Hepatocyte (in vitro differentiated cells): ENCODE measurements around the gene IFNA5. TPM values are rescaled to one million over a fixed set of nuclear protein-coding genes. Genes with fewer than 3 reads are reported as not detected.

ENCODE experiments used
- DNase-seq: peaks from one replicate; pipeline ENCODE4 v3.0.0-alpha.2; 2016; ENCODE audit warnings: low spot score
- H2AFZ ChIP-seq: fragments of 200-600 bp; sonication (generic); 2 replicates; pipeline ENCODE4 v1.6.0; 2016; ENCODE audit warnings: antibody characterized with exemption, mild to moderate bottlenecking
- H3K27ac ChIP-seq: fragments of 200-600 bp; sonication (generic); 2 replicates; pipeline ENCODE4 v1.5.1; 2016; ENCODE audit warnings: mild to moderate bottlenecking
- H3K27me3 ChIP-seq: fragments of 200-600 bp; sonication (generic); 2 replicates; pipeline ENCODE4 v1.6.1; 2016
- H3K36me3 ChIP-seq: fragments of 200-600 bp; sonication (generic); replicated peaks from 2 replicates; pipeline ENCODE4 v1.5.1; 2016; ENCODE audit warnings: low read depth; ENCODE audit not compliant: insufficient read depth
- H3K4me1 ChIP-seq: fragments of 200-600 bp; sonication (generic); 2 replicates; pipeline ENCODE4 v1.5.1; 2016; ENCODE audit warnings: mild to moderate bottlenecking, moderate library complexity; ENCODE audit not compliant: insufficient read depth
- H3K4me2 ChIP-seq: fragments of 200-600 bp; sonication (generic); 2 replicates; pipeline ENCODE4 v1.6.0; 2016
- H3K4me3 ChIP-seq: fragments of 200-600 bp; sonication (generic); 2 replicates; pipeline ENCODE4 v1.5.1; 2016; ENCODE audit warnings: mild to moderate bottlenecking
- H3K79me2 ChIP-seq: fragments of 200-600 bp; sonication (generic); 2 replicates; pipeline ENCODE4 v1.6.0; 2017; ENCODE audit warnings: mild to moderate bottlenecking
- H3K9me2 ChIP-seq: fragments of 200-600 bp; sonication (generic); replicated peaks from 2 replicates; pipeline ENCODE4 v1.6.0; 2017; ENCODE audit warnings: mild to moderate bottlenecking; ENCODE audit not compliant: insufficient read depth
- H3K9me3 ChIP-seq: fragments of 200-600 bp; sonication (generic); 2 replicates; pipeline ENCODE4 v1.5.1; 2016; ENCODE audit warnings: low read depth, mild to moderate bottlenecking
- H4K20me1 ChIP-seq: fragments of 200-600 bp; sonication (generic); 2 replicates; pipeline ENCODE4 v1.6.0; 2016; ENCODE audit warnings: mild to moderate bottlenecking; ENCODE audit not compliant: insufficient read depth, poor library complexity, severe bottlenecking
- CTCF ChIP-seq: fragments of 200-600 bp; sonication (generic); IDR thresholded peaks from 2 replicates; pipeline ENCODE4 v1.5.1; 2016; ENCODE audit warnings: antibody characterized with exemption, mild to moderate bottlenecking; ENCODE audit not compliant: poor library complexity
- EZH2 ChIP-seq: fragments of 200-600 bp; sonication (generic); IDR thresholded peaks from 2 replicates; pipeline ENCODE4 v1.6.1; 2016; ENCODE audit warnings: antibody characterized with exemption, mild to moderate bottlenecking, borderline replicate concordance
- EZH2phosphoT487 ChIP-seq: fragments of 200-600 bp; sonication (generic); IDR thresholded peaks from one replicate; pipeline ENCODE4 v1.6.1; 2018; ENCODE audit warnings: antibody characterized with exemption, mild to moderate bottlenecking, low read depth, moderate library complexity; ENCODE audit not compliant: unreplicated experiment, severe bottlenecking
- WGBS: methylation state at CpG from one replicate; pipeline ENCODE4 v1.1.6; 2016; ENCODE audit warnings: low lambda C conversion rate; ENCODE audit errors: missing lambda C conversion rate; 5-methylcytosine and 5-hydroxymethylcytosine counted together
- polyA plus RNA-seq: library from polyadenylated mRNA; unstranded; fragments of >200 nt; fragmentation: Nextera tagmentation; extraction: Ambion mirVana; gene quantifications from 2 replicates; pipeline ENCODE4 v1.2.1, GENCODE V29; 2016
- total RNA-seq: library from RNA; depleted of rRNA; stranded (reverse); fragments of >200 nt; gene quantifications from 2 replicates; pipeline ENCODE4 v1.2.3, GENCODE V29; 2014

IFNA5 gene
- total and polyA plus RNA-seq, 2 experiments from 2014 or later = not detected

DNA sequence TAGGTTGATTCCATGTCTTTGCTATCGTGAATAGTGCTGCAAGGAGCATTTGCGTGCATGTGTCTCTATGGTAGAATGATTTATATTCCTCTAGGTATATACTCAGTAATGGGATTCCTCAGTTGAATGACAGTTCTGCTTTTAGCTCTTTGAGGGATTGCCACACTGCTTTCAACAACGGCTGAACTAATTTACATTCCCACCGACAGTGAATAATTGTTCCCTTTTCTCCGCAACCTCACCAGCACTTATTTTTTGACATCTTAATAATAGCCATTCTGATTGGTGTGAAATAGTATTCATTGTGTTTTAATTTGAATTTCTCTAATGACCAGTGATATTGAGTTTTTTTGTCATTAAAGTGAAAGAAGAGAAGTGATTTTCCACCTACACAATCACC lies 18.5 kb downstream of the IFNA5 start:
- Histone ChIP-seq H3K4me1 (no peaks in the 10 kb centered on the region), H2AFZ (no peak overlapping the region), H3K27ac (no peak overlapping the region), H3K4me2 (no peak overlapping the region), H3K9me3 (no peaks in the 10 kb centered on the region), H3K4me3 (no peak overlapping the region), H3K27me3 (peaks cover 5% of the 10 kb centered on the region), H3K36me3 (no peaks in the 10 kb centered on the region), H4K20me1 (no peaks in the 10 kb centered on the region), H3K79me2 (no peaks in the 10 kb centered on the region), H3K9me2 (no peaks in the 10 kb centered on the region)
- no peak for DNase-seq
- WGBS = 84% methylated on average over 5 of the region's 5 CpGs
- TF ChIP-seq CTCF (no peak), EZH2 (no peak), EZH2phosphoT487 (no peak)

DNA sequence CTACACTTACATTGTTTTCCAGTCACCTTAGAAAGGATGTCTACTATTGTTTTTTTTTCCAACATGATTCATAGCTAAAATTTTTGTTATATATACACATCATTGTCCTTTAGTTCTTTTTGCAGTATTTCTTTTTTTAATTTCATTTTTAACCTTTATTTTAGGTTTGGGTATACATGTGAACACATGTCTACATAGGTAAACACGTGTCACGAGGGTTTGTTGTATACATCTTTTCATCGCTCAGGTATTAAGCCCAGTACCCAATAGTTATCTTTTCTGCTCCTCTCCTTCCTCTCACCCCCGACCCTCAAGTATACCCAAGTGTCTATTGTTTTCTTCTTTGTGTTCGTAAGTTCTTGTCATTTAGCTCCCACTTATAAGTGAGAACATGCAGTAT lies 19.0 kb downstream of the IFNA5 start:
- no peak overlapping the region for H3K4me3 ChIP-seq
- H3K4me2 ChIP-seq = no peak overlapping the region
- TF ChIP-seq CTCF = no peak
- TF ChIP-seq EZH2 = no peak
- TF ChIP-seq EZH2phosphoT487 = no peak
- H3K9me3 ChIP-seq = no peaks in the 10 kb centered on the region
- 94% methylated on average over 5 of the region's 5 CpGs for WGBS
- DNase-seq = no peak
- no peaks in the 10 kb centered on the region for H3K79me2 ChIP-seq
- no peaks in the 10 kb centered on the region for H3K36me3 ChIP-seq
- H3K27ac ChIP-seq = no peak overlapping the region
- H3K4me1 ChIP-seq = no peaks in the 10 kb centered on the region
- H4K20me1 ChIP-seq = no peaks in the 10 kb centered on the region
- peaks cover 6% of the 10 kb centered on the region for H3K27me3 ChIP-seq
- no peaks in the 10 kb centered on the region for H3K9me2 ChIP-seq
- H2AFZ ChIP-seq = no peak overlapping the region

GRCh38 chr9:21281275-21281674 lies 23.8 kb downstream of the IFNA5 start:
- no peak for DNase-seq
- 84% methylated on average over 2 of the region's 2 CpGs for WGBS
- H4K20me1 ChIP-seq = no peaks in the 10 kb centered on the region

More at GRCh38 chr9:21281275-21281674, 23.8 kb downstream of the IFNA5 start:
- Histone ChIP-seq H3K9me2 (no peaks in the 10 kb centered on the region), H3K4me1 (no peaks in the 10 kb centered on the region), H3K4me2 (no peak overlapping the region), H3K4me3 (no peak overlapping the region), H3K36me3 (no peaks in the 10 kb centered on the region), H3K79me2 (no peaks in the 10 kb centered on the region), H3K27ac (no peak overlapping the region), H3K27me3 (peaks cover 17% of the 10 kb centered on the region), H2AFZ (no peak overlapping the region), H3K9me3 (no peaks in the 10 kb centered on the region)
- TF ChIP-seq EZH2phosphoT487 = no peak
- no peak for TF ChIP-seq EZH2
- TF ChIP-seq CTCF = no peak
